ENCODE results near the gene PRMT1.
"Not testable (repeated sequence)": the region's sequence is repeated elsewhere in the genome, so short reads cannot be mapped to it uniquely, and the experiment has no call there.

The PRMT1 gene

GRCh38 chr19:49689133-49690078 lies 12.3 kb downstream of the PRMT1 start, which contains the start of gene ADM5:
Gene ADM5 (plus strand): TSS chr19:49689594. CDS start chr19:49689838, 244 bp downstream.
- peak; percentile 71 for DNase-seq

- no peak for DNase-seq
Observed at GRCh38 chr19:49690079-49690655, 13.1 kb downstream of the PRMT1 start.

GRCh38 chr19:49690656-49691242 lies 13.7 kb downstream of the PRMT1 start, which contains the start of gene CPT1C:
Gene CPT1C (plus strand): TSS chr19:49691116. CDS start chr19:49692253, 1,137 bp downstream.
- peak; percentile 80 for DNase-seq

GRCh38 chr19:49691243-49692146 lies 14.4 kb downstream of the PRMT1 start:
- DNase-seq: peak; percentile 66

GRCh38 chr19:49692147-49692506 lies 15.1 kb downstream of the PRMT1 start:
- DNase-seq: no peak

- no peak for DNase-seq
Observed at GRCh38 chr19:49696115-49696514, 19.0 kb downstream of the PRMT1 start.

GRCh38 chr19:49696865-49697264 lies 19.8 kb downstream of the PRMT1 start:
- DNase-seq: no peak

GRCh38 chr19:49699364-49699763 lies 22.3 kb downstream of the PRMT1 start:
- no peak for DNase-seq

GRCh38 chr19:49700563-49700962 lies 23.5 kb downstream of the PRMT1 start:
- DNase-seq: no peak

- peak; percentile 26 for DNase-seq
Observed at GRCh38 chr19:49701271-49701786, 24.3 kb downstream of the PRMT1 start.

GRCh38 chr19:49704888-49705642 lies 28.0 kb downstream of the PRMT1 start:
- DNase-seq: no peak

- DNase-seq: no peak
Observed at GRCh38 chr19:49705919-49706318, 28.8 kb downstream of the PRMT1 start.

- DNase-seq: no peak
Observed at GRCh38 chr19:49710372-49710951, 33.4 kb downstream of the PRMT1 start.

GRCh38 chr19:49712397-49712859 lies 35.4 kb downstream of the PRMT1 start:
- peak; percentile 34 for DNase-seq

GRCh38 chr19:49713236-49713845 lies 36.3 kb downstream of the PRMT1 start:
- no peak for DNase-seq

- no peak for DNase-seq
Observed at GRCh38 chr19:49716154-49716553, 39.1 kb downstream of the PRMT1 start.

- DNase-seq: no peak
Observed at GRCh38 chr19:49718511-49718910, 41.4 kb downstream of the PRMT1 start.

- no peak for DNase-seq
Observed at GRCh38 chr19:49718991-49719390, 41.9 kb downstream of the PRMT1 start.

GRCh38 chr19:49719420-49719819 lies 42.3 kb downstream of the PRMT1 start:
- not testable (repeated sequence) for DNase-seq

GRCh38 chr19:49727217-49728030 lies 50.4 kb downstream of the PRMT1 start:
- DNase-seq: no peak
